DND-41 (cell line): ENCODE results near the gene IFNW1.
"Not testable (repeated sequence)": the region's sequence is repeated elsewhere in the genome, so short reads cannot be mapped to it uniquely, and the experiment has no call there.

Experiments used
- ATAC-seq: fragments of 200-7000 bp; cut with Tn5 transposase; 3 replicates; pipeline ENCODE4 v1.9.1; 2021; ENCODE audit warnings: low read depth; ENCODE audit not compliant: insufficient read depth
- DNase-seq: peaks from one replicate; pipeline ENCODE4 v3.0.0-alpha.2; 2020
- H2AFZ ChIP-seq: 2 replicates; pipeline ENCODE4 v1.6.0; 2012; ENCODE audit warnings: low read depth, low read length
- H3K27ac ChIP-seq: 2 replicates; pipeline ENCODE4 v1.5.1; 2012; ENCODE audit warnings: low read length, inconsistent platforms
- H3K27me3 ChIP-seq: fragments of 200-600 bp; sonication (generic); 2 replicates; pipeline ENCODE4 v1.6.0; 2012; ENCODE audit warnings: low read length, mild to moderate bottlenecking, inconsistent platforms; ENCODE audit not compliant: insufficient read depth, poor library complexity
- H3K36me3 ChIP-seq: 2 replicates; pipeline ENCODE4 v1.5.1; 2012; ENCODE audit warnings: low read length, inconsistent platforms; ENCODE audit not compliant: insufficient read depth
- H3K4me1 ChIP-seq: 2 replicates; pipeline ENCODE4 v1.5.1; 2012; ENCODE audit warnings: mild to moderate bottlenecking, low read length; ENCODE audit not compliant: insufficient read depth
- H3K4me2 ChIP-seq: 2 replicates; pipeline ENCODE4 v1.6.0; 2012; ENCODE audit warnings: mild to moderate bottlenecking, moderate library complexity, low read length, inconsistent platforms; ENCODE audit not compliant: insufficient read depth
- H3K4me3 ChIP-seq, 2 experiments: fragments of 200-600 bp in 1 of 2; shearing (Covaris generic) in 1 of 2; 2 replicates each; pipeline ENCODE4 v1.5.1; 2012 to 2016; ENCODE audit warnings: inconsistent platforms in 2 of 2, low read length in 2 of 2, mild to moderate bottlenecking in 2 of 2, low read depth in 1 of 2, moderate library complexity in 1 of 2
- H3K79me2 ChIP-seq: 2 replicates; pipeline ENCODE4 v1.6.0; 2012; ENCODE audit warnings: low read length, inconsistent platforms; ENCODE audit not compliant: insufficient read depth
- H3K9ac ChIP-seq: 2 replicates; pipeline ENCODE4 v1.6.0; 2012; ENCODE audit warnings: low read depth, mild to moderate bottlenecking, inconsistent platforms, low read length, moderate library complexity
- H3K9me3 ChIP-seq: 2 replicates; pipeline ENCODE4 v1.5.1; 2012; ENCODE audit warnings: low read length, moderate library complexity, mild to moderate bottlenecking, inconsistent platforms; ENCODE audit not compliant: insufficient read depth, severe bottlenecking
- H4K20me1 ChIP-seq: 2 replicates; pipeline ENCODE4 v1.6.0; 2012; ENCODE audit warnings: low read length; ENCODE audit not compliant: insufficient read depth
- EZH2 ChIP-seq: IDR thresholded peaks from 3 replicates; pipeline ENCODE4 v1.6.1; 2012; ENCODE audit warnings: borderline replicate concordance, low read depth, mild to moderate bottlenecking, moderate library complexity, low read length, inconsistent platforms; ENCODE audit not compliant: severe bottlenecking
- TF ChIP-seq, protein P1 (sequence below): IDR thresholded peaks from 2 replicates; pipeline ENCODE4 v1.5.1; 2012; ENCODE audit warnings: borderline replicate concordance, low read length, moderate library complexity, mild to moderate bottlenecking; ENCODE audit not compliant: poor library complexity, severe bottlenecking; ENCODE audit errors: extremely low read depth

The IFNW1 gene

DNA sequence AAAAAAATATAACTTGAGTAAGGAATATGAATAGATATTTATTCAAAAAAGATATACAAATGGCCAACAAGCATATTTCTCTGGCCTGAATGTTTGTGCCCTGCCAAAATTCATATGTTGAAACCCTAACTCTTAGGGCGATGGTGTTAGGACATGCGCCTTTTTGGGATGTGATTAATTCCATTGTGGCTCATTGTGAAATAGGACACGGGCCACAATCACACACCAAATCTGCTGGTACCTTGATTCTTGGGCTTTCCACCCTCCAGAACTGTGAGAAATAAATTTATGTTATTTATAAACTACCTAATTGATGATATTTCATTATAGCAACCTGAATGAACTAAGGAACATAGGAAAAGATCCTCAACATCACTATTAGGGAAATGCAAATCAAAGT lies 30.5 kb upstream of the IFNW1 start:
- no peak overlapping the region for H2AFZ ChIP-seq
- H3K9ac ChIP-seq, result no peak overlapping the region
- no peaks in the 10 kb centered on the region for H3K79me2 ChIP-seq
- H3K27me3 ChIP-seq, result no peaks in the 10 kb centered on the region
- ATAC-seq, result no peak
- no peaks in the 10 kb centered on the region for H3K9me3 ChIP-seq
- H3K36me3 ChIP-seq, result no peaks in the 10 kb centered on the region
- H4K20me1 ChIP-seq, result no peaks in the 10 kb centered on the region
- TF ChIP-seq EZH2, result no peak
- TF ChIP-seq, protein P1, sequence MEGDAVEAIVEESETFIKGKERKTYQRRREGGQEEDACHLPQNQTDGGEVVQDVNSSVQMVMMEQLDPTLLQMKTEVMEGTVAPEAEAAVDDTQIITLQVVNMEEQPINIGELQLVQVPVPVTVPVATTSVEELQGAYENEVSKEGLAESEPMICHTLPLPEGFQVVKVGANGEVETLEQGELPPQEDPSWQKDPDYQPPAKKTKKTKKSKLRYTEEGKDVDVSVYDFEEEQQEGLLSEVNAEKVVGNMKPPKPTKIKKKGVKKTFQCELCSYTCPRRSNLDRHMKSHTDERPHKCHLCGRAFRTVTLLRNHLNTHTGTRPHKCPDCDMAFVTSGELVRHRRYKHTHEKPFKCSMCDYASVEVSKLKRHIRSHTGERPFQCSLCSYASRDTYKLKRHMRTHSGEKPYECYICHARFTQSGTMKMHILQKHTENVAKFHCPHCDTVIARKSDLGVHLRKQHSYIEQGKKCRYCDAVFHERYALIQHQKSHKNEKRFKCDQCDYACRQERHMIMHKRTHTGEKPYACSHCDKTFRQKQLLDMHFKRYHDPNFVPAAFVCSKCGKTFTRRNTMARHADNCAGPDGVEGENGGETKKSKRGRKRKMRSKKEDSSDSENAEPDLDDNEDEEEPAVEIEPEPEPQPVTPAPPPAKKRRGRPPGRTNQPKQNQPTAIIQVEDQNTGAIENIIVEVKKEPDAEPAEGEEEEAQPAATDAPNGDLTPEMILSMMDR, result no peak
- no peak overlapping the region for H3K4me2 ChIP-seq
- no peak overlapping the region for H3K27ac ChIP-seq
- H3K4me3 ChIP-seq, result no peak overlapping the region
- no peak for DNase-seq
- H3K4me1 ChIP-seq, result no peaks in the 10 kb centered on the region

DNA sequence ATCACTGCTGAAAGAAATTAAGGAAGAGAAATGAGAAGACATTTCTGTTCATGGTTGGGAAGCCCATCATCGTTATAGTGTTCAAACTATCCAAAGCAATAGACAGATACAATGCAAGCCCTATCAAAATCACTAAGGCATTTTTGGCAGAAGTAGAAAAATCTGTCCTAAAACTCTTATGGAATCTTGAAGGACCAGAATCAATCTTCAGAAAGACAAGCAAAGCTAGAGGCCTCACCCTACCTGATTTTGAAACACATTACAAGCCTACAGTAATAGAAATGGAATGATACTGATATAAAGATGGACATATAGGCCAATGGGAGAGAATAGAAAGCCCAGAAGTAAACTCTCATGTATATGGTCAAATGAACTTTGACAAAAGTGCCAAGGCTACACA lies 29.7 kb upstream of the IFNW1 start:
- Histone ChIP-seq H3K9ac (no peak overlapping the region), H3K9me3 (no peaks in the 10 kb centered on the region), H3K27ac (no peak overlapping the region), H4K20me1 (no peaks in the 10 kb centered on the region), H2AFZ (no peak overlapping the region), H3K36me3 (no peaks in the 10 kb centered on the region), H3K27me3 (no peaks in the 10 kb centered on the region), H3K79me2 (no peaks in the 10 kb centered on the region), H3K4me2 (no peak overlapping the region), H3K4me3 (no peak overlapping the region), H3K4me1 (no peaks in the 10 kb centered on the region)
- no peak for TF ChIP-seq EZH2
- TF ChIP-seq, protein P1, result no peak
- ATAC-seq (no peak), DNase-seq (no peak)

DNA sequence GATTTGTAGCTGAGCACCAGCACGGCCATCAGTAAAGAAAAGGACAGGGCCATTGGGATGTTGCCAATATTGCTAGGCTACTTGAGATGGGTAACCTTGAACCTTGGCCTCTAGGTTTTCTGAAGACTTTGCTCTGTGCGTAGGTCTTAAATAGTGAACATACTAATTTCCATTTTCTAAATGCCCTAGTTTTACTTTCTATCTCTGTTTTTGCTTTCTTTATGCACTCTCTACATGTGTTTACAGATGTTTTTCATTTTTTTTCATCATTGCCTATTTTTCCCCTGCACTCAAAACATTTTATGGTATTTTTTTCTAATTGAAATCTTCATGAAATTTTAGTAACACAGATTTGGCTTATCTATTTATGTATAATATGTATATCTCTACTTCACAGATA lies 24.9 kb upstream of the IFNW1 start, which contains the start of gene IFNA21:
TSS of gene IFNA21 (minus strand) at position 101 of the 400 bp plus-strand sequence. CDS start at position 53, 48 bp downstream.
- H3K79me2 ChIP-seq, ATAC-seq, H4K20me1 ChIP-seq, DNase-seq, H3K4me3 ChIP-seq, H2AFZ ChIP-seq, H3K36me3 ChIP-seq, H3K27me3 ChIP-seq, H3K27ac ChIP-seq, H3K4me2 ChIP-seq, H3K9ac ChIP-seq, H3K9me3 ChIP-seq, H3K4me1 ChIP-seq: not testable (repeated sequence)

DNA sequence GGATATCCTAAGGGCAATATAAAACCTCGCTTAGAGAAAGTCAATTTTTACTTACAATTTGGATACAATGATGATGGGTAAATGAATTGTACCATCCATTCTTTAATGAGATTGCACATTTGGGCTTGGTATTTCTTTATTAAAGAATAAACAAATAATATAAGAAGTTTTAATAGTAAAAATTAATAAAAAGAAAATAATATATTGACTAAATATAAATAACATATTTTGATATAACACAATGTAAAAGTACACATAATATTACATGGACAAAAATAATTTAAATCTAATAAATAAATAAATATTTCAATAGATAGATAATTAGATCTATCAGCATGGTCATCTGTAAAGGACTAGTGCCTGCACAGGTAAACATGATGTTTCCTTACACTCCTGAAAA lies 23.9 kb upstream of the IFNW1 start:
- Histone ChIP-seq H3K27me3 (no peaks in the 10 kb centered on the region), H3K4me2 (no peak overlapping the region), H3K4me3 (no peak overlapping the region), H3K4me1 (peaks cover 8% of the 10 kb centered on the region), H3K9me3 (no peaks in the 10 kb centered on the region), H4K20me1 (no peaks in the 10 kb centered on the region), H3K27ac (no peak overlapping the region), H3K9ac (no peak overlapping the region), H2AFZ (no peak overlapping the region), H3K36me3 (no peaks in the 10 kb centered on the region), H3K79me2 (no peaks in the 10 kb centered on the region)
- no peak for DNase-seq
- no peak for TF ChIP-seq EZH2
- TF ChIP-seq, protein P1, result no peak
- no peak for ATAC-seq
